ENCODE measurements around the gene SIRPG.

DNA sequence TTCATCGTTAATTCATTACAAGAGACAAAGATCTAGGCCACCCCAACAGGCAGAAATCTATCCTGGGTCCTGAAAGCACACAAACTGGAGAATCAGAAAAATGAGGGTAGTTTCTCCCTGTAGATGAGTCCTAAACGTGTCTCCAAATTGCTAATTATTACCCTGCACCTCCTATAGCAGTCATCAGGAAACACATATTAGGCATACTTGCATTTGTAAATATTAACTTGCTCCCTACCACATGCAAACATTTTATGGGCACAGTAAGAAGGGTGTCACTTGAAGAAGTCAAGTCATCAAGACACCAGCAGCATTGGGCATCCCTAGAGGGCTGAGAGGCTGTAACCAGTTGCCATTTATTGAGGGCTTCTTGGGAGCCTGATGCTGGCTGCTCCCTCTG is 19.8 kb downstream of the SIRPG start:
- TF ChIP-seq, protein P1, sequence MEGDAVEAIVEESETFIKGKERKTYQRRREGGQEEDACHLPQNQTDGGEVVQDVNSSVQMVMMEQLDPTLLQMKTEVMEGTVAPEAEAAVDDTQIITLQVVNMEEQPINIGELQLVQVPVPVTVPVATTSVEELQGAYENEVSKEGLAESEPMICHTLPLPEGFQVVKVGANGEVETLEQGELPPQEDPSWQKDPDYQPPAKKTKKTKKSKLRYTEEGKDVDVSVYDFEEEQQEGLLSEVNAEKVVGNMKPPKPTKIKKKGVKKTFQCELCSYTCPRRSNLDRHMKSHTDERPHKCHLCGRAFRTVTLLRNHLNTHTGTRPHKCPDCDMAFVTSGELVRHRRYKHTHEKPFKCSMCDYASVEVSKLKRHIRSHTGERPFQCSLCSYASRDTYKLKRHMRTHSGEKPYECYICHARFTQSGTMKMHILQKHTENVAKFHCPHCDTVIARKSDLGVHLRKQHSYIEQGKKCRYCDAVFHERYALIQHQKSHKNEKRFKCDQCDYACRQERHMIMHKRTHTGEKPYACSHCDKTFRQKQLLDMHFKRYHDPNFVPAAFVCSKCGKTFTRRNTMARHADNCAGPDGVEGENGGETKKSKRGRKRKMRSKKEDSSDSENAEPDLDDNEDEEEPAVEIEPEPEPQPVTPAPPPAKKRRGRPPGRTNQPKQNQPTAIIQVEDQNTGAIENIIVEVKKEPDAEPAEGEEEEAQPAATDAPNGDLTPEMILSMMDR (IDR thresholded peaks at IDR 0.05) = no peak
- no peak for TF ChIP-seq POLR2AphosphoS5 (IDR thresholded peaks at IDR 0.05)

Data from gastroesophageal sphincter (tissue), 3 donors.